T-cell (primary cell): ENCODE measurements around the gene ACOT13. TPM values are rescaled to one million over a fixed set of nuclear protein-coding genes. Genes with fewer than 3 reads are reported as not detected.

ENCODE experiments used
- ATAC-seq, 4 experiments: fragments of 200-7000 bp in 3 of 4; fragments of 150-1000 bp in 1 of 4; cut with Tn5 transposase; replicated peaks in 1 of 4; 1 replicate in 3 of 4; 2 replicates in 1 of 4; pipeline ENCODE4 v1.10.0; 2021; ENCODE audit warnings: moderate library complexity in 3 of 4, mild to moderate bottlenecking in 2 of 4, moderate number of reproducible peaks in 1 of 4
- CTCF ChIA-PET, 2 donors: fragments of 300-600 bp; sonication (Branson Sonifier 250); formaldehyde crosslinking; loops; one replicate each; lab custom pipeline; 2022; ENCODE audit warnings: antibody characterized with exemption in 2 of 2; lab: Charles Lee
- POLR2A ChIA-PET, 2 donors: fragments of 300-600 bp; sonication (Branson Sonifier 250); formaldehyde crosslinking; loops; one replicate each; lab custom pipeline; 2022; ENCODE audit warnings: antibody characterized with exemption in 2 of 2; lab: Charles Lee
- DNase-seq, 35 experiments: peaks; one replicate each; pipeline versions ENCODE4 v3.0.0 to v3.0.0-alpha.2; 2013 to 2023
- H3K27ac ChIP-seq: one replicate; pipeline ENCODE4 v1.5.1; 2013; ENCODE audit warnings: low read length
- H3K27me3 ChIP-seq, 2 experiments: replicated peaks in 1 of 2; 1 replicate in 1 of 2; 2 replicates in 1 of 2; pipeline versions ENCODE4 v1.6.1 to v1.7.0; 2013; ENCODE audit warnings: low read length in 1 of 2, mixed read lengths in 1 of 2; ENCODE audit not compliant: control insufficient read depth in 2 of 2, insufficient read depth in 2 of 2; ENCODE audit errors: extremely low read depth in 1 of 2
- H3K36me3 ChIP-seq, 2 donors: 1 replicate in 1 of 2; 2 replicates in 1 of 2; pipeline versions ENCODE4 v1.6.1 to v1.7.0; 2013; ENCODE audit warnings: low read length in 1 of 2; ENCODE audit not compliant: control insufficient read depth in 2 of 2, insufficient read depth in 1 of 2; ENCODE audit errors: extremely low read depth in 1 of 2
- H3K4me1 ChIP-seq, 2 experiments: 1 replicate in 1 of 2; 2 replicates in 1 of 2; pipeline versions ENCODE4 v1.6.1 to v1.7.0; 2013; ENCODE audit warnings: low read length in 2 of 2, mixed read lengths in 1 of 2; ENCODE audit not compliant: insufficient read depth in 2 of 2, control insufficient read depth in 1 of 2; ENCODE audit errors: extremely low read depth in 1 of 2
- H3K4me3 ChIP-seq, 2 donors: 1 replicate in 1 of 2; 2 replicates in 1 of 2; pipeline versions ENCODE4 v1.5.1 to v1.7.0; 2013; ENCODE audit warnings: mild to moderate bottlenecking in 2 of 2, low read length in 1 of 2, moderate library complexity in 1 of 2; ENCODE audit not compliant: control insufficient read depth in 1 of 2; ENCODE audit errors: extremely low read depth in 1 of 2
- H3K9me3 ChIP-seq: 2 replicates; pipeline ENCODE4 v1.7.0; 2013
- H3K27ac Mint-ChIP-seq, 2 donors: one replicate each; pipeline ENCODE4 v1.8.0; 2020 to 2021; ENCODE audit warnings: mild to moderate bottlenecking in 2 of 2, mixed read lengths in 2 of 2
- H3K27me3 Mint-ChIP-seq, 2 donors: one replicate each; pipeline ENCODE4 v1.8.0; 2021 to 2022; ENCODE audit warnings: mixed read lengths in 2 of 2
- H3K36me3 Mint-ChIP-seq: one replicate; pipeline ENCODE4 v1.8.0; 2021; ENCODE audit warnings: mixed read lengths
- H3K4me1 Mint-ChIP-seq, 3 donors: one replicate each; pipeline ENCODE4 v1.8.0; 2020 to 2022; ENCODE audit warnings: mixed read lengths in 3 of 3, mild to moderate bottlenecking in 1 of 3
- H3K4me3 Mint-ChIP-seq, 3 donors: one replicate each; pipeline ENCODE4 v1.8.0; 2020 to 2022; ENCODE audit warnings: mild to moderate bottlenecking in 3 of 3, mixed read lengths in 3 of 3, moderate library complexity in 3 of 3
- H3K9me3 Mint-ChIP-seq, 3 donors: one replicate each; pipeline ENCODE4 v1.8.0; 2020 to 2022; ENCODE audit warnings: mixed read lengths in 3 of 3
- WGBS: methylation state at CpG from one replicate; pipeline ENCODE4 v1.1.5; 2013; ENCODE audit warnings: missing lambda C conversion rate; ENCODE audit not compliant: insufficient coverage; 5-methylcytosine and 5-hydroxymethylcytosine counted together
- total RNA-seq, 35 experiments: library from RNA in 6 of 35; stranded (reverse) in 6 of 35; fragments of 120-200 nt in 1 of 35; gene quantifications; one replicate each; pipeline versions ENCODE4 v1.2.1 to v1.2.4 and lab custom pipeline; 2013 to 2026

ACOT13 gene
- total RNA-seq, 5 donors from 2014 or later (not counting 1 experiment from before 2014, with no cell fraction given): 4.2 to 10.9 (median 9.5) TPM

DNA sequence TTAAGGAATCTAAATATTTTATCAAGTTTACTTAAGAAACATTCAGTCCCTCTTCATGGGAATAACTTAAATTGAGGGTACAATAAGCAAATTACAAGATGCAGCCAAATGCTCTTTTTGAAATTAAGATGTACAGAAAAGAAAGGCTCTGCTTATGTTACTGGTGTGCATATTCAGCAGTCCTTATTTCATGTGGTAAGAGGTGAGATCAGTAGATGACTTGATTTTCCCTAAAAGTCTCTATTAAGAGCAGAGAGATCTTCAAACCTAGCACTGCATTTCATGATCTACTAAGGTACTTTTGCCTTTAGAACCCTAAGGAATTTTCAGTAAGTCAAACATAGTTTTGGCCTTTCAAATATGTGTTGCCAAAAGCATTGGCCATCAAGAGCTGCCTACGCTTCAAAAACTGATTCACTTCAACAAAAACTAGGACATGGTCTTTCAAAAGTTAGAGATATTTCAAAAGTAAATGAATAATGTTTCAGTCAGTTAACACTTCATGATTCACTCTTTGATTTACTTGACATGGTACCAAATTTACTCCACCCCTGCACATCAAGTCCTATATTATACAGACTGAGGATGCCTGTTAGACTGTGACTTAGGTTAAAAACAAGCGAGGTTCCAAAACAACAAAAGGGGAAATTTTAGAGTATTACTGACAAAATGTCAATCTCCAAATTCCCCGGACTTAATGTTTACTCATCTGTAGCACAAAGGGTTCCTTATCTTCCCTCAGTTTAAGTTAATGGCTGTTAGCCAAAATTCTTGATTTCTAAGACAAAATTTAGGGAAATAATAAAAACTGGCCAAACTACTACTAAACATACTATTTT is 32.9 kb downstream of the ACOT13 start:
- peaks cover 13% of the 10 kb centered on the region for H3K36me3 Mint-ChIP-seq
- Histone ChIP-seq H3K27ac (no peak overlapping the region), H3K4me1 (no peaks in the 10 kb centered on the region), H3K9me3 (no peaks in the 10 kb centered on the region), H3K4me3 (no peak overlapping the region), H3K36me3 (peaks cover 0 to 43% of the 10 kb centered on the region in 2 donors), H3K27me3 (no peaks in the 10 kb centered on the region)
- no CpG with 5 or more reads among the region's 3 CpGs for WGBS
- H3K4me3 Mint-ChIP-seq: no peak overlapping the region
- CTCF ChIA-PET: interaction anchor here in 1 of 2 donors (1.1 kb wide), 1 partner anchor 119 kb away, joined by 3 read pairs; no protein-coding TSS in a partner anchor
- H3K4me1 Mint-ChIP-seq: peaks cover 24 to 33% (median 30%) of the 10 kb centered on the region in 3 donors
- no peaks in the 10 kb centered on the region for H3K27me3 Mint-ChIP-seq
- POLR2A ChIA-PET: no interaction called here
- no peaks in the 10 kb centered on the region for H3K9me3 Mint-ChIP-seq
- peak overlapping the region; percentile 35 to 40 for H3K27ac Mint-ChIP-seq
- DNase-seq (no peak), ATAC-seq (no peak)

DNA sequence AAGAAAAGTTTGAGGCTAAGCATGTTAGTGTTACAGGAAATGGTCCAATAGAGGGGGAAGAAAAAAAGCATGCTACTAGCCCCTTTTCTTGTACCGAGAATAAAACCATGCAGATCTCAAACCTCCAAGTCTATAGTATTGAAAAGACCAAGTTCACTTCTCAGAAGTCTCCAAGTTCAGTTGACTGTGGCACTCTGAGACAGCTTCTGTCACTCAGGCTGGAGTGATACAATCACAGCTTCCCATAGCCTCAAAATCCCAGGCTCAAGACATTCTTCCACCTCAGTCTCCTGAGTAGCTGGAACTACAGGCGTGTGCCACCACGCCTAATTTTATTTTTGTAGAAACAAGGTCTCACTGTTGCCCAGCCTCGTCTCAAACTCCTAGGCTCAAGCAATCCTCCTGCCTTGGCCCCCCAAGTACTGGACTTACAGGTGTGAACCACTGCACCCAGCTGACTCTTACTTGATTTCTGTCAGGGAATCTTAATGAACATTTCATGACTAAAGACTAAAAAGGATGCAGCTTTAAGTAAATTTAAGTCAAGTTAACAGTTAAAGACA is 35.9 kb downstream of the ACOT13 start:
- POLR2A ChIA-PET: interaction anchor here in 1 of 2 donors (0.8 kb wide), 1 partner anchor 13 kb away, joined by 3 read pairs; no protein-coding TSS in a partner anchor
- H3K4me3 Mint-ChIP-seq: no peak overlapping the region
- H3K9me3 ChIP-seq: no peaks in the 10 kb centered on the region
- WGBS: 78% methylated on average over 3 of the region's 4 CpGs
- peaks cover 32% of the 10 kb centered on the region for H3K36me3 Mint-ChIP-seq
- no peaks in the 10 kb centered on the region for H3K27me3 ChIP-seq
- peak in 1 of 4 experiments; percentile 7 for ATAC-seq
- no peak for DNase-seq
- no peak overlapping the region for H3K4me3 ChIP-seq
- CTCF ChIA-PET: interaction anchor here in 1 of 2 donors (1.3 kb wide), 1 partner anchor 122 kb away, joined by 4 read pairs; no protein-coding TSS in a partner anchor
- H3K27ac ChIP-seq: no peak overlapping the region
- peaks cover 1 to 70% of the 10 kb centered on the region in 2 donors for H3K36me3 ChIP-seq
- H3K4me1 ChIP-seq: no peaks in the 10 kb centered on the region
- H3K27me3 Mint-ChIP-seq: no peaks in the 10 kb centered on the region
- H3K27ac Mint-ChIP-seq: peak overlapping the region; percentile 23 to 35
- H3K9me3 Mint-ChIP-seq: no peaks in the 10 kb centered on the region
- H3K4me1 Mint-ChIP-seq: peaks cover 32 to 35% (median 32%) of the 10 kb centered on the region in 3 donors

DNA sequence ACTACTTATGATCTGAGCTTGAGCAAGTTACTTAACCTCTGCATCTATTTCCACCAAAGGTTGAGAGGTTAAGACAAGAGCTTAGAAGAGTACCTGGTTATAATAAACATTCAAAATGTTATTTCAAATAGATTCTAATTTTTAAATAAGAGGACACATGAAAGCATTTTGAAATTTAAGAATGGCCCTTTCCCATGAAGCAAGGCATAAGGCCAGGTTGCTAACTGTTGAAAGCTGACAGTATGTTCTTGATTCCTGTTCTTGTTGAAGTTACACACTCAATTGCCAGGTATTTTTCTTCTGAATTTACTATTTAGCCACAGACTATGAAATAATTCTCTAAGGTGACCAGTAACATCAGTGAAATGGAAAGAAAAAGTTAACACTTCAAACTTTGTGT is 37.6 kb downstream of the ACOT13 start:
- H3K4me3 Mint-ChIP-seq: no peak overlapping the region
- ChIA-PET CTCF (interaction anchor here in 1 of 2 donors (0.6 to 1.5 kb wide), 5 partner anchors 90 to 420 kb away, joined by 3 to 6 read pairs (median 3); no protein-coding TSS in a partner anchor), POLR2A (interaction anchor here (0.6 to 1.0 kb wide), 6 partner anchors 10 to 363 kb away, joined by 4 to 10 read pairs (median 6); partner anchors contain the start of gene C6orf62 (in 1 of the 2))
- no peaks in the 10 kb centered on the region for H3K27me3 Mint-ChIP-seq
- Histone ChIP-seq H3K4me3 (no peak overlapping the region), H3K27me3 (no peaks in the 10 kb centered on the region), H3K9me3 (no peaks in the 10 kb centered on the region), H3K36me3 (peaks cover 8 to 85% of the 10 kb centered on the region in 2 donors), H3K4me1 (no peaks in the 10 kb centered on the region), H3K27ac (no peak overlapping the region)
- H3K36me3 Mint-ChIP-seq: peaks cover 40% of the 10 kb centered on the region
- no peaks in the 10 kb centered on the region for H3K9me3 Mint-ChIP-seq
- no peak for ATAC-seq
- H3K4me1 Mint-ChIP-seq: peaks cover 38 to 41% (median 39%) of the 10 kb centered on the region in 3 donors
- DNase-seq: no peak
- H3K27ac Mint-ChIP-seq: peak overlapping the region in 1 of 2 donors; percentile 55

DNA sequence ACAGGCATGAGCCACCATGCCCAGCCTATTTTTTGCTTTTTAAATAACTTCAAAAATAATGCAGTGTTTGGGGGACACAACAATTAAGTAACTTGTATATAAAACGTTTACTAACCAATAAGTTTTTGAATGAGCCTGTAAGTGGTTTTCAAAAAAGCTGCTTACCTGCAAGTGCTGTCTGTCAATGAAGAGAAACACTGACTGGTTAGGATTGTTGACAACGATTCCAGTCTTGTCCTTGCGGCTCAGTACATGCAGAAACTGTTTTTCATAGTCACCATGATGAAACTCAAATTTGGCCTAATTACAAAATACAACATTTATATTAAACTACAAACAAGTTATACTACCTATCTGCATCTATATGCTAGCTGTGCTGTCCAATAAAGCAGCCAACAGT is 41.7 kb downstream of the ACOT13 start:
- Histone ChIP-seq H3K4me3 (no peak overlapping the region), H3K27me3 (no peaks in the 10 kb centered on the region), H3K9me3 (no peaks in the 10 kb centered on the region), H3K27ac (no peak overlapping the region), H3K4me1 (peaks cover 4 to 16% of the 10 kb centered on the region in 2 experiments), H3K36me3 (peaks cover 21 to 97% of the 10 kb centered on the region in 2 donors)
- peak overlapping the region; percentile 28 to 49 for H3K27ac Mint-ChIP-seq
- H3K4me3 Mint-ChIP-seq: no peak overlapping the region
- ATAC-seq (no peak), DNase-seq (no peak)
- H3K27me3 Mint-ChIP-seq: no peaks in the 10 kb centered on the region
- H3K36me3 Mint-ChIP-seq: peaks cover 61% of the 10 kb centered on the region
- H3K4me1 Mint-ChIP-seq: peaks cover 46 to 53% (median 53%) of the 10 kb centered on the region in 3 donors
- WGBS: 100% methylated on average over 2 of the region's 3 CpGs
- POLR2A ChIA-PET: no interaction called here
- H3K9me3 Mint-ChIP-seq: no peaks in the 10 kb centered on the region
- CTCF ChIA-PET: interaction anchor here in 1 of 2 donors (0.6 to 0.7 kb wide), 2 partner anchors 37 to 136 kb away, joined by 3 read pairs; no protein-coding TSS in a partner anchor

DNA sequence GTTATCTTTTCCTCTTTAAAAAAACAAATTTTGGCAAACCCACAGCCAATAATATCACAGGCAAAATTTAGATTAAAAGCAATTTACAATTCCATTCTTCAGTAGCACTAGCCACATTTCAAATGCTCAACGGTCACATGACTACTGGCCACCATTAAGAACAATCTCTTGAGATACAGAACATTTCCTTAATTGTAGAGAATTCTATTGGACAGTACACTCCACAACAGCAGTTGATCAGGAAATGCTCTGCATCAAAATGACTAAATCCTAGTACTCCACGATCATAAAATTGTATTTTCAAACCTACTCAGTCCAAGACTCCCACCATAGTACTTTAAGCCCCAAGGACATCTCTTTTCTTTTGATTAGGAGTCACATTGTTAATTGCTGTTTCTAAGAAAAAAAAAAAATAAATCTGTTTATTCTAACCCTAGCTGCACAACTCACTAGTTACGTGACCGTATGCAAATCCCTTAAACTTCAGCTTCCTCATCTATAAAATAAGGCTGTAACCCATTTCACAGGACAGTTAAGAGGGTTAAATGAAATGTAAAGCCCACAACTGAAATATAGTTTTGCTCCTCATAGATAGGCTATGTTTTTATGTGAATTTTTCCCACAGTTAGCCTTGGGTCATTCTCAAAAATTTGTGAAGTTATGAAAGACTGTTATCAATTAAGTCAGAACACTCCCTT is 42.3 kb downstream of the ACOT13 start:
- ATAC-seq: no peak
- H3K9me3 Mint-ChIP-seq: no peaks in the 10 kb centered on the region
- H3K4me1 Mint-ChIP-seq: peaks cover 46 to 54% (median 54%) of the 10 kb centered on the region in 3 donors

More for the DNA sequence above, 42.3 kb downstream of the ACOT13 start:
- ChIA-PET POLR2A (interaction anchor here (0.6 to 1.1 kb wide), 2 partner anchors 9 to 54 kb away, joined by 3 read pairs; no protein-coding TSS in a partner anchor), CTCF (interaction anchor here in 1 of 2 donors (0.7 kb wide), 1 partner anchor 274 kb away, joined by 5 read pairs; no protein-coding TSS in a partner anchor)
- Mint-ChIP-seq H3K4me3 (no peak overlapping the region), H3K27ac (peak overlapping the region; percentile 28 to 49), H3K27me3 (no peaks in the 10 kb centered on the region), H3K36me3 (peaks cover 60% of the 10 kb centered on the region)
- no peak for DNase-seq
- H3K4me1 ChIP-seq: peaks cover 9 to 16% of the 10 kb centered on the region in 2 experiments
- peaks cover 21 to 97% of the 10 kb centered on the region in 2 donors for H3K36me3 ChIP-seq
- no peak overlapping the region for H3K4me3 ChIP-seq
- H3K27ac ChIP-seq: no peak overlapping the region
- H3K9me3 ChIP-seq: no peaks in the 10 kb centered on the region
- H3K27me3 ChIP-seq: no peaks in the 10 kb centered on the region
- 100% methylated on average over 1 of the region's 4 CpGs for WGBS
